ENCODE data around the gene CEP41. TPM values are rescaled to one million over a fixed set of nuclear protein-coding genes. Genes with fewer than 3 reads are reported as not detected.

Gene CEP41
- total RNA-seq, 1 donor from 2014 or later = 10.0 TPM

- H3K27ac ChIP-seq = no peak overlapping the region
- no peak overlapping the region for H3K4me3 ChIP-seq
- no peaks in the 10 kb centered on the region for H3K27me3 ChIP-seq (ENCODE audit: low read depth)
- ATAC-seq (no peak), DNase-seq (no peak)
- no peak for TF ChIP-seq CTCF (IDR thresholded peaks at IDR 0.05)
- peaks cover 10% of the 10 kb centered on the region for H3K9me3 ChIP-seq
- no peaks in the 10 kb centered on the region for H3K4me1 ChIP-seq
- no peaks in the 10 kb centered on the region for H3K36me3 ChIP-seq
- intact Hi-C loops (cut with DNase I) = no loop called here
Measured at GRCh38 chr7:130478991-130479390, 38.2 kb upstream of the CEP41 start.

- no peak overlapping the region for H3K4me3 ChIP-seq
- H3K9me3 ChIP-seq = peaks cover 10% of the 10 kb centered on the region
- no peak for TF ChIP-seq CTCF (IDR thresholded peaks at IDR 0.05)
- ATAC-seq = no peak
- no peak overlapping the region for H3K27ac ChIP-seq
- H3K36me3 ChIP-seq = no peaks in the 10 kb centered on the region
- H3K4me1 ChIP-seq = no peaks in the 10 kb centered on the region
- DNase-seq = no peak
- intact Hi-C loops (cut with DNase I) = no loop called here
- H3K27me3 ChIP-seq (ENCODE audit: low read depth) = no peaks in the 10 kb centered on the region
Measured at GRCh38 chr7:130476297-130477150, 35.7 kb upstream of the CEP41 start.

- Histone ChIP-seq H3K4me3 (no peak overlapping the region), H3K36me3 (no peaks in the 10 kb centered on the region), H3K4me1 (no peaks in the 10 kb centered on the region), H3K27ac (no peak overlapping the region), H3K9me3 (peaks cover 10% of the 10 kb centered on the region), H3K27me3 (ENCODE audit: low read depth) (no peaks in the 10 kb centered on the region)
- ATAC-seq (no peak), DNase-seq (no peak)
- intact Hi-C loops (cut with DNase I) = no loop called here
- TF ChIP-seq CTCF (IDR thresholded peaks at IDR 0.05) = no peak
Measured at GRCh38 chr7:130475776-130476175, 35.0 kb upstream of the CEP41 start.

DNA sequence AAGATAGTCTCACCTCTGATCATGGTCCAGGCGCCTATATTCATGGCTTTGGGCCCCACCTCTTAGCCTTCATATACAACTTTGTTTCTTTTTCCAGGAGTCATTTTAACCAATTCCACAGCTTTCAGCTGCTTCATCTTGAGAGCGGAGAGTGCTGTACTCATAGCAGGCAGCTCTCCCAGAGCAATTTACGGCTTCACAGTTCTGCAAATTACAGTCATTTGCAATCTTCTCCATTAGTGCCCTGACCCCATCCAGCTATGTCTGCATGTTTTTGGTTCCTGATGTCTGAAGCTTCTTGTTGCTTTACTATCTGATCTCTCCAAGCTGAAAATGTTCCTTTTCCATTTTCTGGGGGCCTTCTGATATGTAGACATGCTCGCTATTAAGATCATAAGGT lies 33.1 kb upstream of the CEP41 start:
- no peak overlapping the region for H3K27ac ChIP-seq
- peaks cover 10% of the 10 kb centered on the region for H3K9me3 ChIP-seq
- H3K4me3 ChIP-seq = no peak overlapping the region
- H3K27me3 ChIP-seq (ENCODE audit: low read depth) = no peaks in the 10 kb centered on the region
- ATAC-seq (no peak), DNase-seq (no peak)
- no peak for TF ChIP-seq CTCF (IDR thresholded peaks at IDR 0.05)
- intact Hi-C loops (cut with DNase I) = no loop called here
- H3K36me3 ChIP-seq = no peaks in the 10 kb centered on the region
- H3K4me1 ChIP-seq = no peaks in the 10 kb centered on the region

- no peak for TF ChIP-seq CTCF (IDR thresholded peaks at IDR 0.05)
- peaks cover 5% of the 10 kb centered on the region for H3K9me3 ChIP-seq
- no peaks in the 10 kb centered on the region for H3K4me1 ChIP-seq
- ATAC-seq = no peak
- no peak overlapping the region for H3K27ac ChIP-seq
- no peaks in the 10 kb centered on the region for H3K27me3 ChIP-seq (ENCODE audit: low read depth)
- intact Hi-C loops (cut with DNase I) = no loop called here
- no peak for DNase-seq
- H3K4me3 ChIP-seq = no peak overlapping the region
- no peaks in the 10 kb centered on the region for H3K36me3 ChIP-seq
Measured at GRCh38 chr7:130473289-130473688, 32.5 kb upstream of the CEP41 start.

Measured in lower lobe of right lung (tissue), 2 donors.